Astrocyte of the cerebellum (primary cell): ENCODE data around the gene CAMK2B.

ENCODE experiments used
- DNase-seq: peaks from one replicate; pipeline ENCODE4 v3.0.0-alpha.2; 2011; ENCODE audit warnings: low read depth
- H3K4me3 ChIP-seq: 2 replicates; pipeline ENCODE4 v1.5.1; 2011; ENCODE audit warnings: mild to moderate bottlenecking, low read depth, low read length, moderate library complexity
- in situ Hi-C: cut with HindIII; loops from 2 replicates; pipeline ENCODE4 v1.10.0; 2017; ENCODE audit warnings: low sequenced_read_pairs
- TF ChIP-seq, protein P1 (sequence below): IDR thresholded peaks from 2 replicates; pipeline ENCODE4 v1.5.1; 2012; ENCODE audit warnings: low read length, low read depth, moderate library complexity, mild to moderate bottlenecking; ENCODE audit errors: missing control alignments

CAMK2B gene

DNA sequence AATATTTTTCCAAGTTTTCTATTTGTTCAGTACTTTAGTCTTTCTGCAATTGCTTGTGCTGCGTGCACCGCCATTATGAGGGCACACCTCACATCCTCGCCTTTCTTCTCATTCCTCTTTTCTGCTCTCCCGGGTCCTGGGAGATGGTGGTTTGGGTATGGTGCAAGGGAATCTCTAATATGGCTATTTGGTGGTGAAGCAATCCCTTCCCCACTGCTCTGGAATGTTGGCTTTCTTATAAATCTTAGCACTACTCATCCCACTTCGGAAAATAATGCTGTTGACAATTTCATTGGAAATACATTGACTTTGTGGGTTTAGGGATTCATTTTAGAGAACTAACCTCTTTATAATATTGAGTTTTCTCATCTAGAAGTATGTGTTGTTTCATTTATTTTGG lies 134.2 kb downstream of the CAMK2B start:
- H3K4me3 ChIP-seq = no peak overlapping the region
- TF ChIP-seq, protein P1, sequence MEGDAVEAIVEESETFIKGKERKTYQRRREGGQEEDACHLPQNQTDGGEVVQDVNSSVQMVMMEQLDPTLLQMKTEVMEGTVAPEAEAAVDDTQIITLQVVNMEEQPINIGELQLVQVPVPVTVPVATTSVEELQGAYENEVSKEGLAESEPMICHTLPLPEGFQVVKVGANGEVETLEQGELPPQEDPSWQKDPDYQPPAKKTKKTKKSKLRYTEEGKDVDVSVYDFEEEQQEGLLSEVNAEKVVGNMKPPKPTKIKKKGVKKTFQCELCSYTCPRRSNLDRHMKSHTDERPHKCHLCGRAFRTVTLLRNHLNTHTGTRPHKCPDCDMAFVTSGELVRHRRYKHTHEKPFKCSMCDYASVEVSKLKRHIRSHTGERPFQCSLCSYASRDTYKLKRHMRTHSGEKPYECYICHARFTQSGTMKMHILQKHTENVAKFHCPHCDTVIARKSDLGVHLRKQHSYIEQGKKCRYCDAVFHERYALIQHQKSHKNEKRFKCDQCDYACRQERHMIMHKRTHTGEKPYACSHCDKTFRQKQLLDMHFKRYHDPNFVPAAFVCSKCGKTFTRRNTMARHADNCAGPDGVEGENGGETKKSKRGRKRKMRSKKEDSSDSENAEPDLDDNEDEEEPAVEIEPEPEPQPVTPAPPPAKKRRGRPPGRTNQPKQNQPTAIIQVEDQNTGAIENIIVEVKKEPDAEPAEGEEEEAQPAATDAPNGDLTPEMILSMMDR = no peak
- in situ Hi-C loops = loop anchor here (10.0 kb wide), 1 partner anchor 126 kb away; the partner anchor contains the start of gene PGAM2
- DNase-seq = no peak

DNA sequence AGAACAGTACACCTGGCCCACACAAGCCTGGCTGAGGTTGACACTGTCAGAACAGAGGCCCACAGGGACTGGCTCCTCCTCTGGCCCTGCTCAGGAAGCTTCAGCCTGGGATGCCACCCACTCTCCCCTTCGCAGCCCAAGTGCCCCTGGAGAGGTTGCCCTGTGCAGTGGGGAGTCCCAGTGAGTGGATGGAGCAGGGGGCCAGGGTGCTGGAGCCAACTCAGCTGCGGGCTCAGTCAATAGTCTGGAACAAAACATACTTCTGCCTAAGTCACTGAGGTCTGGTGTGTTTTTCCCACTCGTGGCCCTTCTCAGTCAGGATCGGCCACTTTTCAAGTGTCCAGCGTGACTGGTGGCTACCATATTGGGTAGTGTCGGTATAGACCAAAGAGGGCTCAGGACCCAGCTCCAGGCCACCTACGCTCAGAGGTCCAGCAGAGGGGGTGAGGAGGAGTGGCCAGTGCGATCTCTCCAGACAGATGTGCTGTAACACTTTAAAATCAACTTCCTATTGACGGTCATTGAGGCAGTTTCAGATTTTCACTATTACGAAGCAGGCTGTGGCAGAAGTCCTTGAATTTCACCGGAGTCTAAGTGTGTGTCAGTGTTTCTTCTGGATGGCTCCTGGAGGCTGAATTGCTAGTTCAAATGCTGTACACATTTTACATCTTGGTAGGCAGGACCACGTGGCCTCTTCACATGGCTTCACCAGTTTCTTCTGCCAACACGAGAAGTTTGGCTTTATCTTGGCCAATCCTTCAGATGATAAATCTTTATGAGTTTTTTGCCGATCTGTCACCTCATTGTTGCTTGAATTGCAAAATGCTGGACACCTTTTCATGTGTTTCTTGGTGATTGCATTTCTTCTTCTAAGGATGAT lies 135.2 kb downstream of the CAMK2B start:
- no peak for DNase-seq
- TF ChIP-seq, protein P1 = no peak
- H3K4me3 ChIP-seq = no peak overlapping the region
- in situ Hi-C loops = loop anchor here (10.0 kb wide), 1 partner anchor 125 kb away; the partner anchor contains the start of gene PGAM2

DNA sequence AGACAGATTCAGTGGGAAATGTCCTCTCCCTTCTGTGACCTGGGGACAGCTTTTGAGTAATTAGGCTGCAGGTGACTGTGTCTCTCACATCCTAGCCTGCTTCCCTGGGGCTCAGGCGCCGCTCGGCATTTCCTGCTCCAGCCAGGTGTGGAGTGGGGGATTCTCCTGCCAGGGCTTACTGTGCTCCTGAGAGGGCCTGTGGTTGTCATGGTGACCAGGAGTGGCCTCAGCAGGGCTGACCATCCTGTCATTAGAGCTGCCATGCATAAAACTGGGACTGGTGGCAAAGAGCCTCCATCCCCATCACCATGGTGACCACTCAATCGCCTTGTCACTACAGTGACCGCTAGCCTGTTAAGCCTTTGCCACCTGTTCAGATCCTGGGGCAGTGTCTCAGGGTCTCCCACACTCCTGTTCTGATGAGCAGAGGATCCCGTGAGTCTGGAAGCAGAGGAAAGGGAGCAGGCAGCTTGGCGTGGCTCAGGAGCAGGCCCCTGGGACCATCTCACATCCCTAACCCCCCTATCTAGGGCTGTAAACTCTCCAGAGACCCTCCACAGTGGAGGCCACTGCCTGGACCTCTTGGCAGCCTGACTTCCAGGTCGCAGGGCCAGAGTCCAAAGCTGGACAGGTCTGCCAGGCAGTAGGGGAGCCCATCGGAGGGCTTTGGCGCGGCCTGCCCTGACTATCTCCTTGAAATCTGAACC lies 136.0 kb downstream of the CAMK2B start, which contains the start of gene GCK:
GCK (minus strand) TSS at position 154 of the 707 bp plus-strand sequence. CDS start 486 bp downstream, outside the sequence.
- H3K4me3 ChIP-seq = no peak within 1 kb of the TSS
- in situ Hi-C loops = no loop called here
- TF ChIP-seq, protein P1 = no peak
- DNase-seq = no peak

DNA sequence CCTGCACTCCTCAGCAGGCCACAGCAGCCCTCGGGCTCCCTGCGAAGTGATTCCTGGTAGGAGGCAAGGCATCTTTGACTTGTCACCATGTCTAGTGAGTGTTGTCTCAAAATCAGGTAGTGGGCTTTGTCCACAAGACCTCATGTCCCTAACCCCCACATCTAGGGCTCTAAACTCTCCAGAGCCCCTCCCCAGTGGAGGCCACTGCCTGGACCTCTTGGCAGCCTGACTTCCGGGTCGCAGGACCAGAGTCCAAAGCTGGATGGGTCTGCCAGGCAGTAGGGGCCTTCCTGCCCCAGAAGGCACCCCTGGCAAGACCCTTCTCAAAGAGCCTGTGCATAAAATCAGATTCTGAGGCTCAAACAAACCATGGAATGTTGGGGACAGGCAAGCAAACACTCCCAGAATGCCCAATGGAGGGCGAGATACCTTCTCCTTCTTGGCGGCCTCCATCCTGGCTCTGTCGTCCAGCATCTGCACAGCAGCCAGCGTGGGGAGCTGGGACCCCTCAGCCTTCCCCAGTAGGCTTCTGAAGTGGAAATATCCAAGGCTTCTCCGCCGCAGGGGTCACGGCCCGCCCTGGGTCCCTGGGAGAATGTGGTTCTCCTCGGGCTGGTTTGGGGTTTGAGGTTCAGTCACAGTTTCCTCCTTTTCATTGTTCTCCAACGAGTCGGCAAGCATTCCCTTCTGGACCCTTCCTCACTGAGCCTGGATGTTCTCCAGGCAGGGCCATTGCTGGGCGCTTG lies 136.7 kb downstream of the CAMK2B start:
- DNase-seq = no peak
- in situ Hi-C loops = no loop called here
- TF ChIP-seq, protein P1 = no peak
- no peak overlapping the region for H3K4me3 ChIP-seq

DNA sequence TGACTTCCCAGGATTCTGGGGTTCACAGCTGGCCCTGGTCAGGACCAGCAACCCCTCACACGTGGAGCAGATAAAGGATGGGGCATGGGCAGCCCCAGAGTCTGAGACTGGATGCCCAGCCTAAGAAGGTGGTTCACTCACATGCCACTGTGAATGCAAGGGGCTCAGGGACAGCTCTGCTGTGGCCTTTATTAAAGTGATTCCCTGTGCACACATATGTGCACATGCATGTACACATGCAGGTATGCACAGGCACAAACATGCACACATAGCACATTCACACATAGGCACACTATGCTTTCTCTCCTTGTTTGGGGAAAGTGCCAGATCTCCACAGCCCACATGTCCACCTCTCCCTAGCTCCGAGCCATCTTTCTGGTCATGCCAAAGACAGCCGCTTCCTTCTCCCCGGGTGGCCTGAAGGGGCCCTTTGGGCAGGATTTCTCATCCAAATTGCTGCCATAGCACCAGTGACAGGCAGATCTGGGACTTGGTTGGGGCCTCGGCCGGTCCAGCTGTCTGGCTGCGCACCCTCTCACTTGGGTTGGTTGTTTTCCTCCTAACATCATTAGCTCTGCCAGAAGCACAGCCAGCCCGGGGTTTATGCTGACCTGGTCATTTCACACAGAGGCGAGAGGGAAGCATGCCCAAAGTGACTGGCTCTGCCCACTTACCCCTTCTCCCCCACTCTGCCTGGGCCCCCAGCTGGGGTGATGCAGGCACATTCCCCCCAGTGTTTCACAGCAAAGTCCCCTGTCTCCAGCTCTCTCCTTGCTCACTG lies 137.6 kb downstream of the CAMK2B start:
- in situ Hi-C loops = no loop called here
- TF ChIP-seq, protein P1 = no peak
- DNase-seq = no peak
- no peak overlapping the region for H3K4me3 ChIP-seq
